ENCODE data around the gene NEMP1. TPM values are rescaled to one million over a fixed set of nuclear protein-coding genes. Genes with fewer than 3 reads are reported as not detected.

Gene NEMP1
- total and polyA plus RNA-seq, 10 of the 15 experiments (the other 5 are each of a cell fraction or from before 2014, with no cell fraction given), result 4.0 to 45.9 (median 19.8) TPM

GRCh38 chr12:57111031-57111734 lies 32.6 kb upstream of the NEMP1 start, which contains the start of gene STAT6:
Gene STAT6 (minus strand): TSS chr12:57111362. CDS start chr12:57108278, 3,084 bp downstream.
- ChIA-PET SMC1A (ENCODE audit: uncharacterized antibody, unreplicated experiment) (interaction anchor here (0.7 to 8.6 kb wide), 36 partner anchors 8 to 597 kb away, joined by 3 to 246 read pairs (median 7); partner anchors contain the start of genes HSD17B6, NAB2, NACA and NEMP1), POLR2A (interaction anchor here (0.5 to 4.9 kb wide), 26 partner anchors 8 to 482 kb away, joined by 3 to 94 read pairs (median 6); partner anchors contain the start of genes BAZ2A, NAB2, NEMP1 and SHMT2), CTCF (interaction anchor here (0.6 to 11.7 kb wide), 50 partner anchors 11 to 1639 kb away, joined by 3 to 458 read pairs (median 7); partner anchors contain the start of genes HSD17B6, MYO1A, NAB2 and NACA), RAD21 (ENCODE audit: unreplicated experiment) (interaction anchor here (0.6 to 5.3 kb wide), 43 partner anchors 10 to 597 kb away, joined by 3 to 285 read pairs (median 7); partner anchors contain the start of genes LRP1, NAB2, NACA and NEMP1)
- DNase-seq (ENCODE audit: low read depth, low spot score) (no peak), FAIRE-seq (peak; percentile 90), ATAC-seq (peak; percentile 81)
- peak within 1 kb of the TSS; percentile 88 for H3K4me2 ChIP-seq (ENCODE audit: control insufficient read depth, insufficient read depth)
- H4K20me1 ChIP-seq (ENCODE audit: control insufficient read depth, insufficient read depth), result no peaks in the 10 kb centered on the region
- H3K27me3 ChIP-seq (replicated peaks in 1 of 2; ENCODE audit: control insufficient read depth in 2 of 2, insufficient read depth in 2 of 2, low read length in 1 of 2), result no peaks in the 10 kb centered on the region
- peaks cover 7 to 14% of the 10 kb centered on the region in 2 experiments; a peak in 3 of 4 replicates for H3K36me3 ChIP-seq (ENCODE audit: control insufficient read depth in 2 of 2, insufficient read depth in 2 of 2, low read length in 1 of 2)
- peaks cover 8% of the 10 kb centered on the region for H3K4me1 ChIP-seq (ENCODE audit: control insufficient read depth, insufficient read depth, low read length)
- intact Hi-C loops (cut with micrococcal nuclease; ENCODE audit: unreplicated experiment) (loop anchor here (1.0 to 5.0 kb wide), 4 partner anchors 18 to 359 kb away; partner anchors contain the start of gene PRIM1), in situ Hi-C loops (cut with MboI) (loop anchor here (5.0 kb wide), 3 partner anchors 44 to 354 kb away; no protein-coding TSS in a partner anchor)
- H3K27ac ChIP-seq (ENCODE audit: control insufficient read depth, insufficient read depth), result peak within 1 kb of the TSS; percentile 97
- H3K4me3 ChIP-seq, result peak within 1 kb of the TSS; percentile 95
- peaks cover 41% of the 10 kb centered on the region for H3K79me2 ChIP-seq (ENCODE audit: control insufficient read depth, insufficient read depth, low read length)
- peak within 1 kb of the TSS; percentile 96 for H3K9ac ChIP-seq (ENCODE audit: control insufficient read depth, insufficient read depth, low read length)
- H3K9me3 ChIP-seq (replicated peaks; ENCODE audit: control insufficient read depth, insufficient read depth, low read length), result no peaks in the 10 kb centered on the region
- WGBS (ENCODE audit: insufficient coverage, insufficient replicate concordance, low lambda C conversion rate, missing lambda C conversion rate), result 1% methylated on average over 12 of the region's 13 CpGs
- peak within 1 kb of the TSS; percentile 65 for H2AFZ ChIP-seq (ENCODE audit: control insufficient read depth, low read depth, low read length)
- BruUV-seq (replicated peaks), result no TSS peak
- peak; percentile 53; the same call in 1 of the 2 replicates for TF ChIP-seq TBL1XR1 (IDR thresholded peaks at IDR 0.05; ENCODE audit: low read depth, low read length)
- no peak for TF ChIP-seq NFXL1 (IDR thresholded peaks at IDR 0.05; ENCODE audit: borderline replicate concordance)
- peak; percentile 88 for TF ChIP-seq MAX (IDR thresholded peaks at IDR 0.05; ENCODE audit: low read depth, low read length)
- TF ChIP-seq E2F8 (IDR thresholded peaks at IDR 0.05; ENCODE audit: low read depth, partially characterized antibody), result peak; percentile 20
- peak; percentile 49 for TF ChIP-seq RUNX3 (IDR thresholded peaks at IDR 0.05; ENCODE audit: low read length)
- 0 out of 2 replicates have a peak, but pooled peaks have one; percentile 6 for TF ChIP-seq ZBED1 (IDR thresholded peaks at IDR 0.05; ENCODE audit: borderline replicate concordance)
- no peak for TF ChIP-seq RAD21 (IDR thresholded peaks at IDR 0.05; ENCODE audit: insufficient read depth, low read depth, low read length)
- peak; percentile 51; the same call in 1 of the 2 replicates for TF ChIP-seq SMARCA5 (IDR thresholded peaks at IDR 0.05)
- TF ChIP-seq TARDBP (IDR thresholded peaks at IDR 0.05; ENCODE audit: borderline replicate concordance), result peak; percentile 20; the same call in 1 of the 2 replicates
- no peak for TF ChIP-seq EGR1 (IDR thresholded peaks at IDR 0.05; ENCODE audit: borderline replicate concordance in 1 of 2, low read depth in 2 of 2, low read length in 2 of 2)
- 0 out of 2 replicates have a peak, but pooled peaks have one; percentile 23 for TF ChIP-seq HCFC1 (IDR thresholded peaks at IDR 0.05; ENCODE audit: low read length)
- TF ChIP-seq RELB (IDR thresholded peaks at IDR 0.05; ENCODE audit: low read depth), result peak; percentile 23; the same call in 1 of the 2 replicates
- TF ChIP-seq POU2F2 (IDR thresholded peaks at IDR 0.05; ENCODE audit: borderline replicate concordance, low read depth, low read length), result no peak; the same call in 2 of the 3 replicates
- no peak for TF ChIP-seq FOXM1 (IDR thresholded peaks at IDR 0.05; ENCODE audit: low read depth, low read length)
